H1 (cell line): Measurements from ENCODE around the gene ARID4B. TPM values are rescaled to one million over a fixed set of nuclear protein-coding genes. Genes with fewer than 3 reads are reported as not detected.
A peak's percentile ranks its signal among the peaks of the same experiment; 100 is the strongest.

Source experiments
- ATF2 ChIP-seq: IDR thresholded peaks from 2 replicates; pipeline ENCODE4 v1.6.1; 2012; ENCODE audit warnings: low read length, inconsistent platforms
- BCL11A ChIP-seq, 2 experiments: IDR thresholded peaks; one replicate each; pipeline ENCODE4 v1.6.1; 2011; ENCODE audit warnings: low read depth in 2 of 2, low read length in 2 of 2, mild to moderate bottlenecking in 2 of 2
- CHD1 ChIP-seq: IDR thresholded peaks from 2 replicates; pipeline ENCODE4 v1.6.1; 2012; ENCODE audit warnings: low read depth, low read length, improper control_type of control experiment
- FOSL1 ChIP-seq: IDR thresholded peaks from 2 replicates; pipeline ENCODE4 v1.6.1; 2011; ENCODE audit warnings: mild to moderate bottlenecking, low read depth, low read length, moderate library complexity; ENCODE audit not compliant: insufficient read depth
- GTF2F1 ChIP-seq: IDR thresholded peaks from 2 replicates; pipeline ENCODE4 v1.6.1; 2012; ENCODE audit warnings: low read depth, low read length, improper control_type of control experiment, borderline replicate concordance
- JUND ChIP-seq: IDR thresholded peaks from 2 replicates; pipeline ENCODE4 v1.6.1; 2011; ENCODE audit warnings: mild to moderate bottlenecking, improper control_type of control experiment, low read length
- KDM1A ChIP-seq: fragments of 200-600, 300-600 bp; sonication (generic); IDR thresholded peaks from 2 replicates; pipeline ENCODE4 v1.7.1; 2016; ENCODE audit warnings: mild to moderate bottlenecking, low read length, borderline replicate concordance
- MAFK ChIP-seq: IDR thresholded peaks from 2 replicates; pipeline ENCODE4 v1.6.1; 2012; ENCODE audit warnings: low read depth, mild to moderate bottlenecking, improper control_type of control experiment, low read length
- SIN3A ChIP-seq, 2 experiments: IDR thresholded peaks in 1 of 2; conservative IDR thresholded peaks in 1 of 2; 2 replicates each; pipeline ENCODE4 v1.6.1; 2011 to 2012; ENCODE audit warnings: low read length in 2 of 2, improper control_type of control experiment in 1 of 2, low read depth in 1 of 2, mild to moderate bottlenecking in 1 of 2
- SP2 ChIP-seq: IDR thresholded peaks from 2 replicates; pipeline ENCODE4 v1.6.1; 2012; ENCODE audit warnings: mild to moderate bottlenecking, low read length, inconsistent platforms
- SRF ChIP-seq: IDR thresholded peaks from 2 replicates; pipeline ENCODE4 v1.6.1; 2011; ENCODE audit warnings: mild to moderate bottlenecking, low read depth, low read length, moderate library complexity
- polyA plus RNA-seq, 7 experiments: library from polyadenylated mRNA; depleted of rRNA in 3 of 7; stranded (reverse) in 5 of 7; unstranded in 2 of 7; fragments of >200 nt in 5 of 7; fragments of 200-250 nt in 2 of 7; gene quantifications; 1 replicate in 5 of 7; 2 replicates in 1 of 7; 4 replicates in 1 of 7; pipeline versions ENCODE4 v1.2.1 to v1.2.3, GENCODE V29; 2011 to 2013; ENCODE audit warnings: missing spikeins in 2 of 7, mixed read lengths in 2 of 7
- total RNA-seq: library from RNA; stranded (reverse); fragmentation: NEBNext Ultra II Directional; extraction: Animal tissue kit (Norgen Biotek cat#: 25700); gene quantifications from 2 replicates; pipeline ENCODE4 v1.2.1, GENCODE V29; 2021
- TF ChIP-seq, protein P1 (sequence below), 3 experiments: IDR thresholded peaks; 1 replicate in 2 of 3; 2 replicates in 1 of 3; pipeline versions ENCODE4 v1.5.1 to v1.6.1; 2011; ENCODE audit warnings: low read length in 3 of 3, mild to moderate bottlenecking in 3 of 3, inconsistent platforms in 2 of 3, low read depth in 1 of 3, moderate library complexity in 1 of 3; ENCODE audit not compliant: insufficient read depth in 1 of 3; ENCODE audit errors: control extremely low read depth in 1 of 3

ARID4B gene
- total and polyA plus RNA-seq, 2 of the 8 experiments (the other 6 are each of a cell fraction or from before 2014, with no cell fraction given) = 5.1 to 28.8 TPM

GRCh38 chr1:235367000-235367908, 39.3 kb upstream of the ARID4B start, which contains the start of gene TBCE (continued):
- TF ChIP-seq, protein P1, sequence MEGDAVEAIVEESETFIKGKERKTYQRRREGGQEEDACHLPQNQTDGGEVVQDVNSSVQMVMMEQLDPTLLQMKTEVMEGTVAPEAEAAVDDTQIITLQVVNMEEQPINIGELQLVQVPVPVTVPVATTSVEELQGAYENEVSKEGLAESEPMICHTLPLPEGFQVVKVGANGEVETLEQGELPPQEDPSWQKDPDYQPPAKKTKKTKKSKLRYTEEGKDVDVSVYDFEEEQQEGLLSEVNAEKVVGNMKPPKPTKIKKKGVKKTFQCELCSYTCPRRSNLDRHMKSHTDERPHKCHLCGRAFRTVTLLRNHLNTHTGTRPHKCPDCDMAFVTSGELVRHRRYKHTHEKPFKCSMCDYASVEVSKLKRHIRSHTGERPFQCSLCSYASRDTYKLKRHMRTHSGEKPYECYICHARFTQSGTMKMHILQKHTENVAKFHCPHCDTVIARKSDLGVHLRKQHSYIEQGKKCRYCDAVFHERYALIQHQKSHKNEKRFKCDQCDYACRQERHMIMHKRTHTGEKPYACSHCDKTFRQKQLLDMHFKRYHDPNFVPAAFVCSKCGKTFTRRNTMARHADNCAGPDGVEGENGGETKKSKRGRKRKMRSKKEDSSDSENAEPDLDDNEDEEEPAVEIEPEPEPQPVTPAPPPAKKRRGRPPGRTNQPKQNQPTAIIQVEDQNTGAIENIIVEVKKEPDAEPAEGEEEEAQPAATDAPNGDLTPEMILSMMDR (IDR thresholded peaks at IDR 0.05; ENCODE audit: control extremely low read depth in 1 of 3, insufficient read depth in 1 of 3, low read depth in 1 of 3, low read length in 3 of 3) = peak in 1 of 3 experiments; percentile 11; a peak in 2 of 4 replicates
- TF ChIP-seq SP2 (no peak), JUND (peak; percentile 91), ATF2 (0 out of 2 replicates have a peak, but pooled peaks have one; percentile 17), SRF (0 out of 2 replicates have a peak, but pooled peaks have one; percentile 31), SIN3A (conservative IDR thresholded peaks at IDR 0.05 in 1 of 2, IDR thresholded peaks at IDR 0.05 in 1 of 2; ENCODE audit: low read depth in 1 of 2, low read length in 2 of 2) (peak; percentile 55 to 77; a peak in 3 of 4 replicates), GTF2F1 (no peak), MAFK (no peak), CHD1 (no peak), FOSL1 (no peak), BCL11A (IDR thresholded peaks at IDR 0.05; ENCODE audit: low read depth in 2 of 2, low read length in 2 of 2) (no peak), KDM1A (0 out of 2 replicates have a peak, but pooled peaks have one; percentile 7)
